ENCODE results near the gene HDX.

DNA sequence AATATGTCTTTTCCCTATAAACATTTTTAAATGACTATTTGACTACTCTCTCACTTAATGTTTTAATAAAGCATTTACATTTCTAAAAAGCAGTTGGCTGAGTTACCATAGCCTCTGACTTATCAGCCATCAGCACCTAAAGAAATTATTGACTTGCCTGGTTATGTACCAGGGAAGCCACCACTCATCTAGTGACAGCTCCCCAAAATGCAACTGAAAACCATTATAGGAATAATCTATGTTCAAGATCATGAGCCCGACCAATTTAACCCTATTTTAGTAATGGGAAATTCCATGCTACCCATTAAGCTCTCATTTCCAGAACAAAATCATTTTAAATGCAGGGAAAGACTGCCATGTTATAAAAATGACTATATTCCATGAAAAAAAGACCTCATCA lies 34.4 kb downstream of the HDX start:
- TF ChIP-seq, protein P1, sequence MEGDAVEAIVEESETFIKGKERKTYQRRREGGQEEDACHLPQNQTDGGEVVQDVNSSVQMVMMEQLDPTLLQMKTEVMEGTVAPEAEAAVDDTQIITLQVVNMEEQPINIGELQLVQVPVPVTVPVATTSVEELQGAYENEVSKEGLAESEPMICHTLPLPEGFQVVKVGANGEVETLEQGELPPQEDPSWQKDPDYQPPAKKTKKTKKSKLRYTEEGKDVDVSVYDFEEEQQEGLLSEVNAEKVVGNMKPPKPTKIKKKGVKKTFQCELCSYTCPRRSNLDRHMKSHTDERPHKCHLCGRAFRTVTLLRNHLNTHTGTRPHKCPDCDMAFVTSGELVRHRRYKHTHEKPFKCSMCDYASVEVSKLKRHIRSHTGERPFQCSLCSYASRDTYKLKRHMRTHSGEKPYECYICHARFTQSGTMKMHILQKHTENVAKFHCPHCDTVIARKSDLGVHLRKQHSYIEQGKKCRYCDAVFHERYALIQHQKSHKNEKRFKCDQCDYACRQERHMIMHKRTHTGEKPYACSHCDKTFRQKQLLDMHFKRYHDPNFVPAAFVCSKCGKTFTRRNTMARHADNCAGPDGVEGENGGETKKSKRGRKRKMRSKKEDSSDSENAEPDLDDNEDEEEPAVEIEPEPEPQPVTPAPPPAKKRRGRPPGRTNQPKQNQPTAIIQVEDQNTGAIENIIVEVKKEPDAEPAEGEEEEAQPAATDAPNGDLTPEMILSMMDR (IDR thresholded peaks at IDR 0.05): no peak
- no peak for TF ChIP-seq POLR2AphosphoS5 (IDR thresholded peaks at IDR 0.05; ENCODE audit: low read depth, low read length)

Measured in Panc1 (cell line).